Activated naive CD4-positive, alpha-beta T cell treated with anti-CD3 and anti-CD28 coated beads, Interleukin-2, amount 10 ng/mL, durations not matched to agents 7 days and 5 days (primary cell): ENCODE measurements around the gene FAM193A.
"Not testable (repeated sequence)": the region's sequence is repeated elsewhere in the genome, so short reads cannot be mapped to it uniquely, and the experiment has no call there.

ENCODE experiments used
- CTCF ChIA-PET: fragments of 350-600 bp; sonication (Branson Sonifier 250); formaldehyde crosslinking; loops from one replicate; lab custom pipeline; 2021; ENCODE audit warnings: antibody characterized with exemption; lab: Charles Lee
- DNase-seq: peaks from one replicate; pipeline ENCODE4 v3.0.0-alpha.2; 2020
- H3K27ac Mint-ChIP-seq: one replicate; pipeline ENCODE4 v1.8.0; 2021; ENCODE audit warnings: mild to moderate bottlenecking, moderate library complexity, mixed read lengths
- H3K27me3 Mint-ChIP-seq: one replicate; pipeline ENCODE4 v1.8.0; 2021; ENCODE audit warnings: mild to moderate bottlenecking, mixed read lengths
- H3K36me3 Mint-ChIP-seq: one replicate; pipeline ENCODE4 v1.8.0; 2021; ENCODE audit warnings: mixed read lengths
- H3K4me1 Mint-ChIP-seq: one replicate; pipeline ENCODE4 v1.8.0; 2021; ENCODE audit warnings: mixed read lengths
- H3K4me3 Mint-ChIP-seq: one replicate; pipeline ENCODE4 v1.8.0; 2021; ENCODE audit warnings: mild to moderate bottlenecking, moderate library complexity, mixed read lengths
- H3K9me3 Mint-ChIP-seq: one replicate; pipeline ENCODE4 v1.8.0; 2021; ENCODE audit warnings: mixed read lengths

The FAM193A gene

GRCh38 chr4:2728221-2728620, 191.8 kb downstream of the FAM193A start:
- Mint-ChIP-seq H3K27me3 (no peaks in the 10 kb centered on the region), H3K36me3 (peaks cover 23% of the 10 kb centered on the region), H3K4me1 (peaks cover 12% of the 10 kb centered on the region), H3K4me3 (no peak overlapping the region), H3K27ac (no peak overlapping the region), H3K9me3 (no peaks in the 10 kb centered on the region)
- CTCF ChIA-PET: no interaction called here
- no peak for DNase-seq

GRCh38 chr4:2728806-2729532, 192.5 kb downstream of the FAM193A start:
- H3K4me3 Mint-ChIP-seq: no peak overlapping the region
- H3K4me1 Mint-ChIP-seq: peaks cover 8% of the 10 kb centered on the region
- no peak overlapping the region for H3K27ac Mint-ChIP-seq
- H3K9me3 Mint-ChIP-seq: no peaks in the 10 kb centered on the region
- CTCF ChIA-PET: no interaction called here
- peaks cover 23% of the 10 kb centered on the region for H3K36me3 Mint-ChIP-seq
- no peaks in the 10 kb centered on the region for H3K27me3 Mint-ChIP-seq
- no peak for DNase-seq

DNA sequence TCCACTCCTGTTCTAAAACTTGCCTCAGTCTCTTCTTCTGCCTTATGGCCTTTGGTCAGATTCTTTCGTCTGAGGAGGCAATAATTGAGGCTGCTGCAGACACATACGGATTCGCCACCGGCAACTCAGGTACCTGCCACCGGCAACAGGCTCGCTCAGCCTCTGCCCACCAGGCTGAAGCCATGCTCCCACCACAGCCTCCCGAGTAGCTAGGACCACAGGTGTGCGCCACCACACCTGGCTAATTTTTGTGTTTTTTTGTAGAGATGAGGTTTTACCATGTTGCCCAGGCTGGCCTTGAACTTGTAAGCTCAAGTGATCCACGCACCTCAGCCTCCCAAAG, 193.1 kb downstream of the FAM193A start:
- Mint-ChIP-seq H3K9me3 (no peaks in the 10 kb centered on the region), H3K27ac (no peak overlapping the region), H3K27me3 (no peaks in the 10 kb centered on the region), H3K36me3 (peaks cover 25% of the 10 kb centered on the region), H3K4me1 (peaks cover 2% of the 10 kb centered on the region), H3K4me3 (no peak overlapping the region)
- CTCF ChIA-PET: interaction anchor here (1.2 kb wide), 1 partner anchor 224 kb away, joined by 4 read pairs; no protein-coding TSS in a partner anchor
- no peak for DNase-seq

GRCh38 chr4:2731907-2732317, 195.5 kb downstream of the FAM193A start:
- Mint-ChIP-seq H3K4me3 (no peak overlapping the region), H3K4me1 (no peaks in the 10 kb centered on the region), H3K27ac (peak overlapping the region; percentile 20), H3K27me3 (no peaks in the 10 kb centered on the region), H3K9me3 (peaks cover 8% of the 10 kb centered on the region), H3K36me3 (peaks cover 38% of the 10 kb centered on the region)
- CTCF ChIA-PET: no interaction called here
- DNase-seq: no peak

GRCh38 chr4:2732526-2732925, 196.1 kb downstream of the FAM193A start:
- Mint-ChIP-seq H3K4me1 (no peaks in the 10 kb centered on the region), H3K36me3 (peaks cover 37% of the 10 kb centered on the region), H3K9me3 (peaks cover 8% of the 10 kb centered on the region), H3K4me3 (no peak overlapping the region), H3K27ac (no peak overlapping the region), H3K27me3 (no peaks in the 10 kb centered on the region)
- no peak for DNase-seq
- CTCF ChIA-PET: no interaction called here

GRCh38 chr4:2733001-2733843, 196.8 kb downstream of the FAM193A start:
- DNase-seq: no peak
- CTCF ChIA-PET: no interaction called here
- H3K27me3 Mint-ChIP-seq: no peaks in the 10 kb centered on the region
- peaks cover 37% of the 10 kb centered on the region for H3K36me3 Mint-ChIP-seq
- H3K9me3 Mint-ChIP-seq: peaks cover 8% of the 10 kb centered on the region
- no peaks in the 10 kb centered on the region for H3K4me1 Mint-ChIP-seq
- no peak overlapping the region for H3K4me3 Mint-ChIP-seq
- H3K27ac Mint-ChIP-seq: peak overlapping the region; percentile 45

DNA sequence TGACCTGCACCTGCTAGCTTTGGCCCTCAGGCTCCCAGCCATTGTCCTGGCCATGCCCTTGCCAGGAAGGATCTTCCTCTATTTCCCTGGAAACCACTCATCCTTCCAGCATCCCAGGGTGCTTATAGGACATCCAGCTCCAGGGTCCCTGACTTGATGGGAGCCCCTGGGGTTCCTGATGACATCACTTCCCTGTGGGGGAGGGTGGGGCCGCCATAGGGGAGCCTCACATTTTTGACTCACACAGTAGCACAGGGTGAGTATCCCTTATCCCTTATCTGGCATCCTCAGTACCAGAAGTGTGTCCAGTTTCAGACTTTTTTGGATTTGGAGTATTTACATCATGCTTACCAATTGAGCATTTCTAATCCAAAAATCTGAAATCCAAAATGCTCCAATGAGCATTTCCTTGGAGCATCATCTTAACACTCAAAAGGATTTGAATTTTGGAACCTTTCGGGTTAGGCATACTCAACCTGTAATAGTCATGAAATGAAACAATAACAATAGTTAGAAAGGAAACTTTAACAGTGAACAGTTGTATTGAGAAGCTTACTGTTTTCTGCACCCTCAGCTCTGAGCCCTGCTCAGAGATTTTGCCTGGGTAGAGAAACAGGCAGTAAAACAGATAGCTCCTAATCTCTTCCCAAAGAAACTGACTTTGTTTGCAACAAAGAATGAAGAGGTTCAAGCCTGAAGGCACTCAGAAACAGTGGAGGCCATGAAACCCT, 197.6 kb downstream of the FAM193A start:
- H3K36me3 Mint-ChIP-seq: peaks cover 41% of the 10 kb centered on the region
- no peaks in the 10 kb centered on the region for H3K4me1 Mint-ChIP-seq
- DNase-seq: no peak
- H3K27me3 Mint-ChIP-seq: no peaks in the 10 kb centered on the region
- H3K27ac Mint-ChIP-seq: peak overlapping the region; percentile 45
- no peak overlapping the region for H3K4me3 Mint-ChIP-seq
- CTCF ChIA-PET: interaction anchor here (0.6 kb wide), 1 partner anchor 28 kb away, joined by 3 read pairs; no protein-coding TSS in a partner anchor
- peaks cover 11% of the 10 kb centered on the region for H3K9me3 Mint-ChIP-seq

DNA sequence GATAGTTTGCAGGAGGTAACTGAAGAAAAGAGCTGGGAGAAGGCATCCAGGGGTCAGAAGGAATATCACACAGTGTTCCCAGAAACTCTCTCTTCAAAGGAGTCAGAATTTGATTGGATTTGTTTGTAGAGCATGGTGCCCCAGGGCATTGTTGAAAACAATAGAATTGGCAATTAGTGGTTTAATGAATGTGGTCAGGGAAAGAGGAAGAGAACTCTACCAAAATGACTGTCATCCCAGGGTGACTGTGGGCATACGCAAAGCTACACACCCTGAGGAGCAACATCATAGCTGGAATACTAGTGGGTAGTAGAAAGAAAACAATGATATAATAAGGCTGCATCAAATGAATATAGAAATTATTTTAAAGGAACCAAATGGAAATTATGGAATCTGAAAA, 198.2 kb downstream of the FAM193A start:
- no peaks in the 10 kb centered on the region for H3K4me1 Mint-ChIP-seq
- H3K36me3 Mint-ChIP-seq: peaks cover 42% of the 10 kb centered on the region
- H3K4me3 Mint-ChIP-seq: no peak overlapping the region
- H3K27me3 Mint-ChIP-seq: no peaks in the 10 kb centered on the region
- H3K9me3 Mint-ChIP-seq: peaks cover 11% of the 10 kb centered on the region
- no peak for DNase-seq
- no peak overlapping the region for H3K27ac Mint-ChIP-seq
- CTCF ChIA-PET: interaction anchor here (0.6 kb wide), 1 partner anchor 28 kb away, joined by 3 read pairs; no protein-coding TSS in a partner anchor

DNA sequence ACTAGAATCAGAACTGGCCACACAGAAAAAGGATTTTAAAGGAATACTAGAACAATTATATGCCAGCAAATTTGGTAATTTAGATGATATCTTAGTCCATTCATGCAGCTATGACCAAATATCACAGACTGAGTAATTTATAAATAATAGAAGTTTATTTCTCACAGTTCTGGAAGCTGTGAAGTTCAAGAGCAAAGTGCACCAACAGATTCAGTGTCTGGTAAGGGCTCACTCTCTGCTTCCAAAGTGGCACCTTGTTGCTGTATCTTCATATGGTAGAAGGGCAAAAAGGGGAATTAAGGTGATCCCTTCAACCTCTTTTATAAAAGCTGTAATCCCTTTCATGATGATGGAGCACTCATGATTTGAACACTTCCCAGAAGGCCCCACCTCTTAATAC, 199.4 kb downstream of the FAM193A start:
- no peak for DNase-seq
- H3K4me1 Mint-ChIP-seq: no peaks in the 10 kb centered on the region
- H3K4me3 Mint-ChIP-seq: no peak overlapping the region
- H3K27ac Mint-ChIP-seq: no peak overlapping the region
- peaks cover 11% of the 10 kb centered on the region for H3K9me3 Mint-ChIP-seq
- H3K36me3 Mint-ChIP-seq: peaks cover 44% of the 10 kb centered on the region
- no peaks in the 10 kb centered on the region for H3K27me3 Mint-ChIP-seq
- CTCF ChIA-PET: interaction anchor here (0.7 kb wide), 1 partner anchor 30 kb away, joined by 3 read pairs; no protein-coding TSS in a partner anchor

DNA sequence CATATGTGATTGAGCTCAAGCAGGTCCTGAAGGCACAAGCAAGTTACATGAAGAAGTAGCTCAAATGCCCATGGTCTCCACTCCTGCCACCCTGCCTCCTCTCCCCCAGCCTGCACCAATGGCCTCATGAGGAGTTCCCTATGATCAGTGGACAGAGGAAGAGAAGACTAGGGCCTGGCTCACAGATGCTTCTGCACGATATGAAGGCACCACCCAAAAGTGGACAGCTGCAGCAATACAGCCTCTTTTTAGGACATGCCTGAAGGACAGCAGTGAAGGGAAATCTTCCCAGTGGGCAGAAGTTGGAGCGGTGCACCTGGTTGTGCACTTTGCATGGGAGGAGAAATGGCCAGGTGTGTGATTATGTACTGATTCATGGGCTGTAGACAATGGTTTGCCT, 201.8 kb downstream of the FAM193A start:
- peaks cover 11% of the 10 kb centered on the region for H3K9me3 Mint-ChIP-seq

GRCh38 chr4:2741626-2742025, 205.2 kb downstream of the FAM193A start:
- Mint-ChIP-seq H3K27me3 (no peaks in the 10 kb centered on the region), H3K4me1 (peaks cover 32% of the 10 kb centered on the region), H3K9me3 (peaks cover 3% of the 10 kb centered on the region), H3K27ac (peak overlapping the region; percentile 38), H3K36me3 (peaks cover 52% of the 10 kb centered on the region), H3K4me3 (no peak overlapping the region)
- CTCF ChIA-PET: interaction anchor here (1.5 kb wide), 1 partner anchor 213 kb away, joined by 3 read pairs; no protein-coding TSS in a partner anchor
- DNase-seq: no peak

More for the DNA sequence above, 201.8 kb downstream of the FAM193A start:
- CTCF ChIA-PET, H3K4me1 Mint-ChIP-seq, H3K4me3 Mint-ChIP-seq, H3K27me3 Mint-ChIP-seq, H3K27ac Mint-ChIP-seq, DNase-seq: not testable (repeated sequence)
- peaks cover 43% of the 10 kb centered on the region for H3K36me3 Mint-ChIP-seq

DNA sequence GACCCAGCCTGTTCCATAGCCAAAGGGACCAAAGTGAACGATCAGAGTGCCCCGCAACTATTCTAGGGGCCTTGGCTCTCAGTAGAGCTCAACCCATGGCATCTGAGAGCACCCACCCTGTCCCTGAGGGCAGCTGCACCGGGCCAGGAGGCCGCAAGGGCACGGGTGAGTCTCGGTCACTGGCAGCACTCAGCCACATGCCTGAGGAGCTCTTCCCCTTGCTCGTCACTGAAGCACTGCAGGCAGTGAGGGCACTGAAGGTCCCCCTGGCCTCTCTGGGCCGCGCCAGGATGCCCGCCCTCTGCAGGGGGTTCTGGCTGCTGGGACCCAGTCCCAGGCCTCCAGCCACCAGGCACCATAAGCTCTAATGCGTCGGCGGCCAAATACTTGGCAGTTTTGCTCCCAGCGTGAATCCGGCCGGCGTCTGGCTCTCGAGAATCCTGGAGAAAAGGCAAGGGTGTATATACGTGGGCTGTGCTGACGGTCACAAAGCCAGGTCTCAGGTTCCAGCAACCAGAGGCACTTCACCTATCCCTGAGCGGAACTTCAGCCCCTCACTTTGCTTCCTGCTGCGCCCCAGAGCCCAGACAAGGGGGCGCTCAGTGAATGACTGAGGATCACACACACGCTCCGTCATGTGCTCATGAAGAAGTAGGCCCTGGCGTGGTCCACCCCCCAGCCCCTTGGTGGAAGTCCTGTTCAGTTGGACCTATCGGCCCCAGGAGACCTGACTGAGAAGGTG, 205.8 kb downstream of the FAM193A start:
- Mint-ChIP-seq H3K4me3 (no peak overlapping the region), H3K4me1 (peaks cover 38% of the 10 kb centered on the region), H3K27me3 (no peaks in the 10 kb centered on the region), H3K9me3 (peaks cover 3% of the 10 kb centered on the region), H3K36me3 (peaks cover 57% of the 10 kb centered on the region), H3K27ac (no peak overlapping the region)
- CTCF ChIA-PET: interaction anchor here (1.5 kb wide), 1 partner anchor 212 kb away, joined by 3 read pairs; no protein-coding TSS in a partner anchor
- no peak for DNase-seq

DNA sequence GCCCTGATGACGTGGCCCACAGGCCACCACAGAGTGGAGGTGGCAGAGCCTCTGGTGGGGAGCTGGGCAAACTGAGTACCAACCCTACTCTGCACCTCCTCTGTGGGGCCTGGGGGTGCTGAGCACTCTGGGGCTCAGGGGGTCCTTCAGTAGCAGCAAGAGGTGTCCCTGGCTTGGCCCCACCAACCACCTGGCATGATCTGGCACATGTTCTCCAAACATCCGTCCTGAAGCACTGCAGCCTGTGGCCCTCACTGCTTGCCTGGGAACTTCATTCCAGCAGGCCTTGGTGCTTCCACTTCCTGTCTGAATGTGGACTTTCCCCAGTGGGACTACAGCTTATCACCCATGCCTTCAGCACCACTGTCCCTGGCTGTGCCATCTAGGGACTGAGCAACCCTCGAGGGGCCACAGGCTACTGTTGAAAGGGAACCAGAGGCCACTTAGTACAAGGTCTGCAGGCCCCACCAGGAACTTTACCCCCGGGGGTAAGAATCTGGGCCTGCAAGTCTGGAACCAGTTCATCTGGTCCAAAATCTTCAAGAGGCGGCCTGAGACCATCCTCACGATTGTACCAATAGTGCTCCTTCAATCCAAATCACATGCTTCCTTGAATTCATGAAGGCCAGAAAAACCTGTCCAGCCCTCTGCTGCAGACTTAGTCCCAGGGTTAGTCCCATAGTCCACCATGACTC, 206.5 kb downstream of the FAM193A start:
- Mint-ChIP-seq H3K27me3 (no peaks in the 10 kb centered on the region), H3K36me3 (peaks cover 64% of the 10 kb centered on the region), H3K27ac (no peak overlapping the region), H3K4me3 (no peak overlapping the region), H3K4me1 (peaks cover 45% of the 10 kb centered on the region), H3K9me3 (peaks cover 3% of the 10 kb centered on the region)
- CTCF ChIA-PET: interaction anchor here (1.5 kb wide), 1 partner anchor 211 kb away, joined by 3 read pairs; no protein-coding TSS in a partner anchor
- no peak for DNase-seq
